Endothelial cell of umbilical vein (primary cell): ENCODE results near the gene HIRA.

ENCODE experiments used
- CTCF ChIP-seq, 2 donors: IDR thresholded peaks; 1 replicate in 1 of 2; 2 replicates in 1 of 2; pipeline ENCODE4 v1.5.1; 2011; ENCODE audit warnings: low read length in 2 of 2, mild to moderate bottlenecking in 2 of 2, moderate library complexity in 2 of 2, control low read depth in 1 of 2, inconsistent platforms in 1 of 2, low read depth in 1 of 2; ENCODE audit not compliant: insufficient read depth in 1 of 2; ENCODE audit errors: extremely low read depth in 1 of 2
- MYC ChIP-seq: IDR thresholded peaks from one replicate; pipeline ENCODE4 v1.6.1; 2011; ENCODE audit warnings: mild to moderate bottlenecking, low read depth, low read length
- POLR2A ChIP-seq: IDR thresholded peaks from 2 replicates; pipeline ENCODE4 v1.6.1; 2012; ENCODE audit warnings: low read depth, mild to moderate bottlenecking, control low read depth, low read length
- POLR2AphosphoS5 ChIP-seq: IDR thresholded peaks from 2 replicates; pipeline ENCODE4 v1.6.1; 2012; ENCODE audit warnings: low read depth, mild to moderate bottlenecking, control low read depth, low read length, moderate library complexity; ENCODE audit not compliant: insufficient read depth

- TF ChIP-seq MYC (no peak), POLR2A (no peak), CTCF (IDR thresholded peaks at IDR 0.05; ENCODE audit: extremely low read depth in 1 of 2, insufficient read depth in 1 of 2, low read depth in 1 of 2, low read length in 2 of 2) (no peak), POLR2AphosphoS5 (no peak)
Observed at GRCh38 chr22:19359554-19360299, 71.8 kb downstream of the HIRA start.
